NT2/D1 (cell line): ENCODE measurements around the gene EBF4.

Experiments
- YY1 ChIP-seq: IDR thresholded peaks from 2 replicates; pipeline ENCODE4 v1.6.1; 2011; ENCODE audit not compliant: insufficient read length, insufficient read depth
- ZNF274 ChIP-seq: IDR thresholded peaks from 2 replicates; pipeline ENCODE4 v1.6.1; 2011; ENCODE audit warnings: mild to moderate bottlenecking, low read depth, low read length

DNA sequence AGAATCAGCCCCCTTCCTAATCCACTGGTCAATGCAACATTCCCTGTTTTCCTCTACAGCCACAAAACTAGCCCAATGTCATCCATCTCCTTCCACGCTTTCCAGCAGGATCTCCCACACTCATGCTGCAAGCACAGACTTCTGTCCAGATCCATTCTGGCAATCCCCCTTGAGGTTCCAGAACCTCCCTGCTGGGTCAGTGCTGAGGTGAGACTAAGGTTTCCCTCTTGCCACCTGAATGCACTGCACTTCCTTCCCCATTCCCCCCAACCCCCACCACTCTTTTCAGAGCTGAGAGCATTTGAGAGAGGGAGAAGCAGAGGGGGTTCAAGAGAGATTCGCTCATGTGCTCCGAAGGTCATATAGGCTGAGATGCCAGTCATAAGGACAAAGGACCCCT, 43.9 kb downstream of the EBF4 start:
- TF ChIP-seq YY1 (no peak), ZNF274 (no peak)
